ENCODE measurements around the gene PDXDC1.

GRCh38 chr16:15046692-15047376 is 72.0 kb downstream of the PDXDC1 start:
- no peak for TF ChIP-seq CTCF (IDR thresholded peaks at IDR 0.05; ENCODE audit: low read depth, low read length)
- no peak for TF ChIP-seq EZH2phosphoT487 (IDR thresholded peaks at IDR 0.05; ENCODE audit: low read depth)

Measured in OCI-LY3 (cell line).